T follicular helper cell (primary cell): ENCODE data around the gene STRN3.
"Not testable (repeated sequence)": the region's sequence is repeated elsewhere in the genome, so short reads cannot be mapped to it uniquely, and the experiment has no call there.

ENCODE experiments used
- DNase-seq: peaks from one replicate; pipeline ENCODE4 v3.0.0-alpha.2; 2020; ENCODE audit warnings: low read depth

The STRN3 gene

DNA sequence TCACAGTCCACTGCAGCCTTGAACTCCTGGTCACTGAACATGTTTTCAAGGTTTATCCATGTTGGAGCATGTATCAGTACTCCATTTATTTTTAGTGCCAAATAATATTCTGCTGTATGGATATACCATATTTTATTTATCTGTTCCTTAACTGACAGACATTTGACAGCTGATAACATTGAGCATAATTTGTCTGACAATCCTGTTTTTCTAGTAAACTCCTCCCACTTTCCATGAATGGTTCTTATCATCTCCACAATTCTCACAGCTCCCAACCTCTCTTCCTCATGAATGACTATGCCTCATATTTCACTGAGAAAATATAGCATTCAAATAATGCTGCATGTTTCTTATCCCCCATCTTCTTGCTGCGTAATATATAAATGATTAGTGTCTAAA lies 118.5 kb downstream of the STRN3 start:
- DNase-seq = no peak

DNA sequence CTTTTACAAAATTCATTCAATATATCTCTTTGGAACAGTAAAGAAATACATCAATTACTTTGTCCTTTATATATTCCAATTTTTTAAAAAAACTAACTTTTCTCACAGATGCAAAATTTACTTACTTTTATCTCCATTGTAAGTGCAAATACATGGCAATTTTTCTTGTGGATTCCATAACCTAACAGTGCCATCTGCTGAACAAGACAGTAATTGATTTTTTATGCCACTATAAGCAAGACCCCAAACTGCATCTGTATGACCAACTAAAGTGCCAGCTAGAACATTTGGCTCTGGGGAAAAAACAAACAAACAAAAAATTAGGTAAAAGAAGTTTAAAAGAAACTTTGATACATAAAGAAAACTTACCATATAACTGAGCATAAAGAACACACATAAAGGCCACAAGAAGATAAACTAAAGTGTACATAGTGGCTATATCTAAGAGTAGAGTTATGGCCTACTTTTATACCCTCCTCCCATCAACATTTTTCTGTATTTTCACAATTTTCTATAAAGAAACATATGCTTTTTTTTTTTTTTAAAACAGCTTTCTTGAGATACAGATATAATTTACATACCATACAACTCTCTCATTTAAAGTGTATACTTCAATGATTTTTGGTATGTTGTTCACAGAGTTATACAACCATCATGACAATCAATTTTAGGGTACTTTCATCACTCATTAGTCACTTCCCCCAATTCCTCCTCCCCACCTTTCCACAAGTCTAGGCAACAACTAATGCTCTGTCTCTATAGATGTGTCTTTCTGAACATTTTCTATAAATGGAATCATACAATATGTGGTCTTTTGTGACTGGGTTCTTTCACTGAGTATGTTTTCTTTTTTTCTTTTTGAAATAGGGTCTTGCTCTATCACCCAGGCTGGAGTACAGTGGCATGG lies 119.2 kb downstream of the STRN3 start:
- no peak for DNase-seq

DNA sequence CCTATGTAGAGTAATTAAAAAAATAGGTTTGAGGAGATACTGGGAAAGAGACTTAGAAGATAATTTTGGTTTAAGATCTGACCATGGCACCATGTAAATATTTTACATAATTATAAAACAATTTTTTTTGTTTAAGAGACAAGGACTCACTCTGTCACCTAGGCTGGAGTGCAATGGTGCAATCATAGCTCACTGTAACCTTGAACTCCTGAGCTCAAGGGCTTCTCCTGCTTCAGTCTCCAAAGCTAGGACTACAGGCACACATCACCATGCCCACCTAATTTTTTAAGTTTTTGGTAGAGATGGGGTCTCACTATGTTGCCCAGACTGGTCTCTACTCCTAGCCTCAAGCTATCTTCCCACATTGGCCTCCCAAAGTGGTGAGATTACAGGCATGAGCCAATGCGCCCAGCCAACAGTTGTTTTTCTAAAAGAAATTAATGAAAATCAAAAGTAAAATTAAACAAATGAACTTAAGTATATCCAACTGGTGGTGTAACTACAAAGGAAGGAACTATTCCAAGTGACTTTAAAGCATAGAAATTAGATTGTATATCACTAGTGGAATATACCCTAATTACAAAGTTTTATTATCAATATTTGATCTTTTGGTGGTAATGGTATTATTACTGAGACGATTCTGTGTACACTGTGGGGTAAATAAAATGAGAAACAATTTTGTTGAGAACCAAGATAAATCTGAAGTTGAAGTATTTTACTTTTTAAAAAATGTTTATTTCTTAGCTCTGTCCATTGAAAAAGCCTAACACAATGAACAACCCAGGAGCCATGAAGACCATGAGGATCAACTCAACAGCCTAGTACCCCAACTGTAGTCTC lies 122.7 kb downstream of the STRN3 start:
- no peak for DNase-seq

DNA sequence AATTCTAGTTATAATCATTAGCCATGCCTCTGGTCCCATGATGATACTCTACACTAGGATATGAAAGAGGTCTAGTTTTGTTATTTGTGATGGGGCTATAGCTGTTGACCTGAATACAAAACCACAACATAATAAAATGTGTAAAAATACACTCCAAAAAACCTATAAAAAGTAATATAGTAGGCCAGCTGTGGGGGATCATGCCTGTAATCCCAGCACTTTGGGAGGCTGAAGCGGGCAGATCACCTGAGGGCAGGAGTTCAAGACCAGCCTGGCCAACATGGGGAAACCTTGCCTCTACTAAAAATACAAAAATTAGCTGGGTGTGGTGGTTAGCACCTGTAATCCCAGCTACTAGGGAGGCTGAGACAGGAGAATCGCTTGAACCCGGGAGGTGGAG lies 129.1 kb downstream of the STRN3 start:
- not testable (repeated sequence) for DNase-seq

DNA sequence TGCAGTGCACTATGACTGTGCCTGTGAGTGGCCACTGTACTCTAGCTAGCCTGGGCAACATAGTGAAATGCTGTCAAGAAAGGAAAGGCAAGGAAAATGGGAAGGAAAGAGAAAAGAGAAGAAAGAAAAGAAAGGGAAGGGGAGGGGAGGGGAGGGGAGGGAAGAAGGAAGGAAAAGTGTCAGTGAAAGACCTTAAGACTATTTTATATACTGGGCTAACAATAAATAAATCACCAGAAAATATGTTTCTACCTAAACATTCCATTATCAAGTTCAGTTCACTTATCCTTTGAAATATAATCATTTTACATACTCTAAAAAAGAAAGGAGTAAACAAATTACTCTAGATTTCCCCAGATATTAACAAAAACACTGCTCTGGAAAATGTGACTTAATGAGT lies 129.7 kb downstream of the STRN3 start:
- no peak for DNase-seq

DNA sequence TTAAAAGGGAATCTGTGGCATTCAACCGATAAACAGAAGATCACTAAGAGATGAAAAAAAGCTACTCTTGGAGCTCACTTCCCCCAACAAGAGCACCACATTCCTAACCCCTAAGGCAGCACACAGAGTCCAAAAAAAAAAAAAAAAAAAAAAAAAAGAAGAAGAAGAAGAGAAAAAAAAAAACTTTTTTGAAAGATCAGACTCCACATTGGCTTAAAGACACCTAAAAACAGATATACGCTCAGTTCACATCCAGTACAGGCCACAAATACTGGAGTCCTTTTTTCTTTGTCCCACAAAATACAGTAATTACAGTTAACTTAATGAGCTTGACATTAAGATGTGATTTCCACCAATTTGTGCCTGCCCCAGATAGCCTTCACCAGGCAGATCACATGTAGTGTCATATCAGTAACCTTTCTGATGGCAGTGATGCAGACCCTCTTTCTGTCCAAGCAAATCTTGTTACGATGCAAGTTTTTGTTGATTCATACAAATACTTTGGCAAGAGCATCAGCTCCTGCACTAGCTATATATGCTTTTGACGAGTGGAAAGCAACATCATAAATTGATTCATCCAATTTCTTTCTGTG lies 131.2 kb downstream of the STRN3 start:
- DNase-seq = no peak

DNA sequence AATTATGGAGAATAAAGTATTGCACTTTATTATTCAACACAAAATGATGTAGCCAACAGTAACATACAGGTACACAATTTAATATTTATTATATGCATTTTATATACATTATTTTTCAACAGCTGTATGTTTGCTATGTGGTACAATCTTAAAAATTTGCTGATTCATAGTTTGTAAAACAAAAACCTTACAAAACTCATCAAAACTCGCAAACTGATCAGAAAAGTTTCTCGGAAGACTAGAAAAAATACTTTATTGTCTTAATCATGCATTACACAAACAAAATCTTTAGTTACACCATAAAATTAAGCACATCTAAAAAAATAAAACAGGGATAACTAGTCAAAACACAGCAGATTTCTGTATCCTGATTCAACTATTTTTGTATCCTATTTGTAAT lies 132.4 kb downstream of the STRN3 start:
- DNase-seq = no peak

DNA sequence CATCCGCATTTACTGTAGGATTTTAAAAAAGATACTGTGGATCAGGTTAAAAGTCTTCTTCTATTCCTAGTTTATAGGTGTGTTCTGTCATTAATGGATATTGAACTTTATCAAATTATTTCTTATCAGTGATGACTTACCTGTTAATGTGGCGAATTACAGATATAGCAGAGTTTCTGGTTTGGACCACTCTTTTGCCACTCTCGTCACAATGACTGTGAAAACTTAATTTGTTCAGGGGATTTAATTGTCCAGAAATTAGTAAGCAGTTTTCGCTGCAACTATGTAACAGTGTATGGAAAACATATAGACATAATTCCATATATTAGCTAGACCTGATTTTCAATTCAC lies 137.0 kb downstream of the STRN3 start:
- no peak for DNase-seq

DNA sequence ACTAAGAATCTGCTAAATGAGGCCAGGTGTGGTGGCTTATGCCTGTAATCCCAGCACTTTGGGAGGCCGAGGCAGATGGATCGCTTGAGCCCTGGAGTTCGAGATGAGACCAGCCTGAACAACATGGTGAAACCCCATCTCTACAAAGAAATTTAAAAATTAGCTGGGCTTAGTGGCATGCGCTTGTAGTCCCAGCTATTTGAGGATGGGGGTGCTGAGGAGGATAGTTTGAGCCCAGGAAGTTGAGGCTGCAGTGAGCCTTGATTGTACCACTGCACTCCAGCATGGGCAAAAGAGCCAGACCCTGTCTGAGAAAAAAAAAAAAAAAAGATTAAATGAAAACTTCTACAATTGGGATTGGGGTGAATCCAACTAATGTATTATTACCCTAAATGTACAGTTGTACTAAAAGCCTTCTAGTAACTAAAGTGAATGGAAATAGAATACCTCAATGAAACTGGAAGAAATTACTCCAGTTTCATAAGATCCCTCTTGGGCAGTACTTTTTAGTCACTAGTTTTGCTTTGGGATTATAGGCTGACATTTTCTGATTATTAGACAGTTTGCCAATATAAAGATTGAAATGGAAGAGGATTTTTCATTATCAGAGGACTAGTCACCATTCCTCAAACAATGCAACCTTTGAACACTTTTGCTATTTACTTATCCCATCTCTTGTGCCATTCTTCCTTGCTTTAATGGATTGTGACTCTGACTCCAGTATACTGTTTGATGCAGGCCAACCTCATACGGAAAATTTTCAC lies 137.5 kb downstream of the STRN3 start:
- no peak for DNase-seq

DNA sequence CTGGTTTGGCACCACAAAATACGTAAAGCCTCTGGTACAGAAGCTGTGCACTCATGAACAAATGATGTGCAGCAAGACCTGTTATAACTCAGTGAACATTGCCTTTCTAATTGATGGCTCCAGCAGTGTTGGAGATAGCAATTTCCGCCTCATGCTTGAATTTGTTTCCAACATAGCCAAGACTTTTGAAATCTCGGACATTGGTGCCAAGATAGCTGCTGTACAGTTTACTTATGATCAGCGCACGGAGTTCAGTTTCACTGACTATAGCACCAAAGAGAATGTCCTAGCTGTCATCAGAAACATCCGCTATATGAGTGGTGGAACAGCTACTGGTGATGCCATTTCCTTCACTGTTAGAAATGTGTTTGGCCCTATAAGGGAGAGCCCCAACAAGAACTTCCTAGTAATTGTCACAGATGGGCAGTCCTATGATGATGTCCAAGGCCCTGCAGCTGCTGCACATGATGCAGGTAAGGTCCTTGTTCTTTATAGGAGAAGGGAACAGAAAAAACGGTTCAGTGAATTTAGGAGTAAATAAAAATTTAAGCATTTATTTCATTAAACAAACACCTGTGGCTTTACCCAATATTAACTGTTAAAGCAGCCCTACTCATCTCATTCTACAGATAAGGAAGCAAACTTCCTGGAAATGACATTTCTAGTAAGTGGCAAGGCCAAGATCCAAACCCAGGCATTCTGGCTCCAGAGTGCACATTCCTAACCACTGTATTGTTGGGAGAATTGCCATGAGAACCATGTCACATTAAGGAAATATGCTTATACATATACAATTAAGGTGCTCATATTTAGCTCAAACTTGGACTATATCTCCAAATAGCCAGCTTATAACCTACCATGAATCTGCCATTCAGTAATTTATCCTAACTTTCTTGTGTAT lies 140.1 kb downstream of the STRN3 start:
- no peak for DNase-seq

DNA sequence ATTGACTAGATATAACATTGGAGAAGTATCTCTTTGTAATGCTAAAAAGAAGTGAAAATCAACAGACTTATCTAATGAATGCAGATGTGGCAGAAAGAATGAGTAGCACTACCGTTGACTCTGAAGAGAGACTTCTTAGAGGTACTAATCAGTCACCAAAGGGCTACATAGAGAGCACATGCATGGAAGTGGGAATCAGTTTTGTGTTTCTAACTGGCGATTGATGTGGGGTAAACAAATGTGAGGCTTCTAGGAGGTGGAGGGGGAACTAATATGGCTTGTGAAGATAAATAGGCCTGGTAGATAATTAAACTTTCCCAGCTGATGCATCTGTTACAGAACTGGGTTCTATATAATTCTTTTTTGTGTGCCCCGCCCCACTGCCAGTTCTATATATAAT lies 141.3 kb downstream of the STRN3 start:
- no peak for DNase-seq

DNA sequence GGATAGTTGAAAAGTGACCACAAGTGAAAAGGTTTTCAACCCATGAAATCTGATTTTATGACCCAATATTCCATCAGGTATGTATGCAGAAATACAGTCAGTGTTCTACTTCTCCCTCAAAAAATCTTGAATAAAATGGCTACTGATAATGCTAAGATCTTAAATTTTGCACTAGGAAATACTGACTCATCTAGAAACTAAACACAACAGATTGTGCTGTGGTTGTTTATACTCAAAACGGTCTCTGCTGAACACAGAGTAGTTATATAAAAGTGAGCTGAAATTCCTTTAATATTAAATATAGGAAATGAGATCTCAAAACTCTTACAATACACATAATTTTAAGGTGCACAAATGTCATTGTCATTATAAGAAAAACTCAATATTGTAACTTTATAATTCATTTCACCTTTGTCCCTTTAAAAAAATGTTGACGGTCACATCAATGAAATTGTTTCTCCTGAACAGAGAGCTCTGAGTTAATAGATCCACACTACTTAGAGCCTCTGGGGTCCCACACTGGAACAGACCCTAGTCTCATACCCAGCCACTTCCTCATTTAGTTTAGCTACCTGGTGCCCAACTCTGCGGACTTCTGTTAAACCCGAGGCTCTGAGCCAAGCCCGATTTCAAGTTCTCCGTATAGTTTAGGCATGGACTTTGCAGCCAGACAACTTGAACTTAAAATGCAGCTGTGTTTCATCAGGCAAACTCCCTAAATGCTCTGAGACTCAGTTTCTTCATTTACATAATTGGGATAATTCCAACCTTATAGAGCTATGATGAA lies 142.5 kb downstream of the STRN3 start:
- DNase-seq = no peak

DNA sequence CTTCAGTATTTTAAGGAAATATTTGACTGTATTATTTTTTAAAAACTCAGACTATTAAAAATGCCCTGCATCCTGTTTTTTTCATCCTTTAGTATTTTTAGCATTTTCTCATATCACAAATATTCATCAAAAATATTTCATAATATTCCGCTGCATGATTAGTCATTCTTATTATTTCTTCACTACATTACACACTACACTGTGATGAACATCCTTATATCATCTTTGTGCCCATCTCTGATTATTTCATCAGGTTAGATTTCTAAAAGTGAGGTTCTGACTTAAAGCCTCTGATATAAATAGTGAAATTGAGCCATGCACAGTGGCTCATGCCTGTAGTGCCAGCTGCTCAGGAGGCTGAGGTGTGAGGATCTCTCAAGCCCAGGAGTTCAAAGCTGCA lies 143.7 kb downstream of the STRN3 start:
- DNase-seq = no peak

DNA sequence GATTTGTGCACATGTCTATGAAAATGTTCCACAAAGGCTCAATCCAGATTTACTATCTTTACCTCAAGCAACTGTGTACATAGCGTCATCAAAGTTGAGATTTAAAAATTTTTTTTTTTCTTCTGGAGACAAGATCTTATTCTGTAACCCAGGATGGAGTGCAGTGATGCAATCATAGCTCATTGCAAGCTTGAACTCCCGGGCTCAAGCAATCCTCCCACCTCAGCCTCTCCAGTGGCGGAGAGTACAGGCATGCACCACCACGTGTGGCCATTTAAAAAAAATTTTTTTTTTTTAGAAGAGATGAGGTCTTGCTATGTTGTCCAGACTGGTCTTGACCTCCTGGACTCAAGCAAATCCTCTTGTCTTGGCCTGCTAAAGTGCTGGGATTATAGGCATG lies 149.5 kb downstream of the STRN3 start:
- no peak for DNase-seq

DNA sequence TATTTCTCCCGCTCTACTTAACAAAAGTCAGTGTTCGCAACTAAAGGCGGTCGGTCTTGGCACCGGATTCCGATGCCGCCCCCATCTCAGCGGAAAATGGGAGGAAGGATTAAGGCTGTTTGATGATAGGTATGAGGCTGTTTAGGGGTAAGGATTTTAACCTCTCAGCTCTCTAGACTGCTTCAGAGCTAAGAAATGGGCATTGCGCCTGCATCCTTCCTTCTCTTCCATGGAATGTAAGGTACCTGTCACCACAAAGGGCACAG lies 150.5 kb downstream of the STRN3 start:
- DNase-seq = no peak

DNA sequence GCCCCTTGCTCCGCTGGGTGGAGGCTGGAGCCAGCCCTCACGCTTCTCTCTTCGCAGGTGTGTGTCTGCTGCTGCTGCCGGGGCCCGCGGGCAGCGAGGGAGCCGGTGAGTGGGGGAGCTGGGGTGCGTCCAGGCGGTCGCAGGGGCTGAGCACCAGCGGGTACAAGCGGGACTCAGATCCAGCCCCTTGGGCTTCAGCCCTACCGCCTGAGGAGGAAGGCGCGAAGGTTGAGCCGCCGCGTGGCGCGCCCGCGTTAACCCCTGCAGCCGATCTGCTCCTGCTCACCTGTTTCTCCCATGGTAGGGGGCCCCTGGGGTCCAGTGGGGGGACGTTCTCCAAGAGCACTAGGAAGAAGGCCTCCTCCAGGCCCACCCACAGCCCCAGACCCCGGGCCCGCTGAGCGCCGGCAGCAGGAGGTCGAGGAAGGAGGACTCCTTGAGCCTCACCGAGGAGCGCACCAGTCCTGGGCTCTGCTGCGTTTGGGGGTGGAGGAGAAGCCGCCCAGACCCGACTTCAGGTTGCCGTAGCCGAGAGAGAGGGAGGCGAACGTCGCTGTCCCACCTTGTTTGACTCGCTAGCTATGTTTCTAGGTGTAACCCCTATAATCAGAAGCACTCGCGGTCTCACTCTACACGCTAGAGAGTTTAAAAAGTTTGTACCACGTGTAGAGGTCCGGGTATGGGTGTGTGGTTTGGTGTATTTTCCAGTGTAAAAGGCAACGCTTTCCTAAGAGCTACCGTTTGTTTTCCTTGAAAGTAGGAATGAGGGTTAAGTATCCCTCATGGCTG lies 151.0 kb downstream of the STRN3 start:
- DNase-seq = no peak

DNA sequence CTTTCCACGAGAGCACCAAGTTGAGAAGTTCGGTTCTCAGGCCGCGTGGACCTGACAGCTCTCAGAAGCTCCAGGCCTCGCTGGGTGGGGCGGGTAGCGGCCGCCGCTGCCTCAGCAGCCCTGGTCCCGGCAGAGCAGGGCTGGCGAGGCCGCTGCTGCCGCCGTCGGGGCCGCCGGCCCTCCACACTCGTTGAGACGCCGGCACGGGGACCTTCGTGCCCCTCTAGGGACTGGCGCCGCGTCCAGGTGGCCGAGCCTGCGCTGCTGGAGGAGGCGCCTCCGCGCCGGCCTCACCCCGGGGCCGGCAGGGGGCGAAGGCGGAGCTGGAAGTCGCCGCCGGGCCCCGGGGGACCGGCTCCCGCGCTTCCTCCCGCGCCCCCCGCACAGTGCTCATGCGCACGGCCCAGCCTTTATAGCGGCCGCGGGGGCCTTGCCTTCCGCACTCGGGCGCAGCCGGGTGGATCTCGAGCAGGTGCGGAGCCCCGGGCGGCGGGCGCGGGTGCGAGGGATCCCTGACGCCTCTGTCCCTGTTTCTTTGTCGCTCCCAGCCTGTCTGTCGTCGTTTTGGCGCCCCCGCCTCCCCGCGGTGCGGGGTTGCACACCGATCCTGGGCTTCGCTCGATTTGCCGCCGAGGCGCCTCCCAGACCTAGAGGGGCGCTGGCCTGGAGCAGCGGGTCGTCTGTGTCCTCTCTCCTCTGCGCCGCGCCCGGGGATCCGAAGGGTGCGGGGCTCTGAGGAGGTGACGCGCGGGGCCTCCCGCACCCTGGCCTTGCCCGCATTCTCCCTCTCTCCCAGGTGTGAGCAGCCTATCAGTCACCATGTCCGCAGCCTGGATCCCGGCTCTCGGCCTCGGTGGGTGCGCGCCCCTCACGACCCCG lies 151.8 kb downstream of the STRN3 start, which contains the start of gene COCH:
Gene COCH, plus strand, starts transcription at position 440 of the 879 bp plus-strand sequence. Its CDS starts 380 bp downstream, at position 820.
- no peak for DNase-seq

DNA sequence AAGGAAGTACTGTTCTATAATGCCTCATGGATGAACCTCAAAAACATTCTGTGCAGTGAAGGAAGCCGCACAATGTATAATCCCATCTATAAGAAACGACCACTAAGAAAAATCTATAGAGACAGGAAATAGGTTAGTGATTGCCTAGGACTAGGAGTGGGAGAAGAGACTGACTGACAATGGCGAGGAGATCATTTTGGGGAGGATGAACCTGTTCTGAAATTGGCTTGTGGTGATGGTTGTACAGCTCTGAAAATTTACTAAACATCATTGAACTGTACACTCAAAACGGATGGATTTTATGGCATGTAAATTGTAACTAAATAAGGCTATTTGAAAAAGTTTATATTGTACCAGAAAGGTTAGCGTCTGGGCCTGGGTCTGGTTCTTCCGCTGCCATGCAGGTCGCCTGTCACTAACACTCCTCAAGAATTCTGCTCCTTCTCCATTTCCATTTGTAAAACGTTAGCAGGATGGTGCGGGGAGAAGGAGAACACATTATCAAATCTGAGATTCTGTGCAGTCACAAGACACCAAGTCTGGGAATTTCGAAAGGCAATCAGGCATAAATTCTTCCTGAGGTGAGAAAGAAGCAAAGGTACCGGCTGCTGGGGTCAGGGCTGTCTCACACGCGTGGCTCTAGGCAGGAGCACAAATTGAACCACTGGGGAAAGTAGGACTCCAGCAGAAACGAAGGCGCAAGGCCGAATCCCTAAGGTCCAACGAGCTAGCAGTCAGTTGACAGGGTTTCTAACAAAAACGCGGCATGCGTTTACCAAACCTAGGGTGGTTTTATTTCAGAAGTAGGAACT lies 152.7 kb downstream of the STRN3 start:
- DNase-seq = no peak
